GM21367 (cell line): ENCODE measurements around the gene EGR2.

Experiments used
- ATAC-seq: cut with Tn5 transposase; IDR thresholded peaks from one replicate; pipeline ENCODE4 v1.9.1; 2021; ENCODE audit not compliant: unreplicated experiment

The EGR2 gene

DNA sequence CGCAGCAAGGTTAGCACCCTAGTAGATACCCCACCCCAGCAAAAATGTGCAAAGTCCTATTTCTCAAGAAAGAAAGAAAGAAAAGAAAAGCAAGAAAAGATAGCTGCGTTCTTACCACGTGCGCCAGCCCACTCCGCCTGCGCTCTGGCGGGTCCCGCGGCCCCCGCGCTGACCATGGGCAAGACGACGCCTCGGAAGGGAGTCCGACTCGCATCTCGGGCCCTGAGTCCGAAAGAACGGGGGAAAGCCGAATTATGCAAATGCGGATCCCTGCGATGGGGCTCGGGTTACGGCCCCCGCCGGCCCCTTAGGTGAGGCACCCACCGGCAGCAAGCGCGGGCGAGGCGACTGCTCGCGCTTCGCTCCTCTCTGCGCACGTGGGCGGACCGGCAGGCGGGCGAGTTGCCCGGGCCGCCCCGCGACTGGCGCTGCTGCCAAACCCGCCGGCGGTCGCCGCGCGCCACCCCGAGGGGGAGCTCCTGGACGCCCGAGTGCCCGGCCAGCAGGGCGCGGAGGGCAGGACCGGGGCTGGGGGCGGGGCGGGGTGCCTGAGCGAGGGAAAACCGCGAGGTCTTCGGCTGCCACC, 2.4 kb upstream of the EGR2 start:
- no peak for ATAC-seq

- peak; percentile 32 for ATAC-seq
Measured at GRCh38 chr10:62817766-62818425, 1.7 kb upstream of the EGR2 start.

DNA sequence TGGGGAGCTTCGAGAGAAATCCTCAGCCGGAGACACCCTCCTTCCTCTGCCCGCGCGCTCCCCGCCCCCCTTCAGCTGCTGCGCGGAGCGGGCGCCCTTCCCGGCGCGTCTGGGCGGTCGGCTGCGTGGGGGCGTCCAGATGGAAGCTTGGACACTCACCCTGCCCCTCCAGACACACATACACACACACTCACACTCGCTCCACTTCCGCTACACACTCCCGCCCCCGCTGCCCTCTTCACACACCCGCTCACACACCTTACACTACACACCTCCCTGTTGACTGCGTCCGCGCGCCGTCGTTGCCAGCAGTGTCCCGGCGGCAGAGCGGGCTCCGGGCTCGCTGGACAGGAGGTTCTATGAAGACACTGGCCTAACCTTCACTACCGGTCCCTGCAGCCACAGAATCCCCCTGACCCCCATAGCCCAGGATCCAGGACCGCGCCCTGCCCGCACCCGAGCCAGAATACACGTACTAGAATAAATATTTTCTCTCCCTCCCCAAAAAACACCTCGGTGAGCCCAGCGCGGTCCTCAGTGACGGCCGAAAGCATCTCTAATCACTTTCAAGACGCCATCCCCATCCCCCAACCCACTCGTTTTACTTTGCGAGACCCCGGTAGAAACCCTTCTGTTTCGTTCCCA, 1.1 kb upstream of the EGR2 start:
- ATAC-seq, result peak; percentile 14

GRCh38 chr10:62816076-62816330, 163 bp downstream of the EGR2 start:
- ATAC-seq, result no peak

DNA sequence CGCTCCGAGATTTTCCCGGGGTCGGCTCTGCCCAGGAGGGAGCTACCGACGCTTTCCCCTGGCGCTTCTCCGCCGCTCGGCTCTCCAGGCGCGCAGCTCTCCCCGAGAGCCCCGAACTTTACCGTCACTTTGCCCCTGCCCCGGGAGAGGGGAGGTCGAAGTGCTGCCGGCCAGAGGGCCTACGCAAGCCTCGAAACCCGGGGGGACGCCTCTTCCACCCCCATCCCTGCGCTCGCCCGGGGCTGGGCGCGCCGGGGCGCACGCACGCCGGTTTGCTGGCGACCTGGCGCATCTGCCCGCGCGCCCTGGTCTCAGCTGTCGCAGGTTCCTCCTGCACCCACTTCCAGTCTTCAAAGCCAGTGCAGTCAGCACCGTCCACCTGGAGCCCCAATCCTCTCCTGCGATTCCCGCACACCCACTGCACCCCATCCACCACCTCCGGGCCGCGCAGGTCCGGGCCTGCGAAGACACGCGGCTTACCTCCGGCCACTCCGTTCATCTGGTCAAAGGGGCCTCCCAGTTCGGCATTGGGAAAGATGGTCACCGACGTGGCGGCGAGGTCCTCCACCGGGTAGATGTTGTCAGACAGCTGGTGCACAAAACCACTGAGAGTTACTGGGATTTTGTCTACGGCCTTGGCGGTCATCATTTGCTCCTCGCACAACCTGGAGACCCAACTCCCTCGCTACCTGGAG, 638 bp downstream of the EGR2 start:
- no peak for ATAC-seq

DNA sequence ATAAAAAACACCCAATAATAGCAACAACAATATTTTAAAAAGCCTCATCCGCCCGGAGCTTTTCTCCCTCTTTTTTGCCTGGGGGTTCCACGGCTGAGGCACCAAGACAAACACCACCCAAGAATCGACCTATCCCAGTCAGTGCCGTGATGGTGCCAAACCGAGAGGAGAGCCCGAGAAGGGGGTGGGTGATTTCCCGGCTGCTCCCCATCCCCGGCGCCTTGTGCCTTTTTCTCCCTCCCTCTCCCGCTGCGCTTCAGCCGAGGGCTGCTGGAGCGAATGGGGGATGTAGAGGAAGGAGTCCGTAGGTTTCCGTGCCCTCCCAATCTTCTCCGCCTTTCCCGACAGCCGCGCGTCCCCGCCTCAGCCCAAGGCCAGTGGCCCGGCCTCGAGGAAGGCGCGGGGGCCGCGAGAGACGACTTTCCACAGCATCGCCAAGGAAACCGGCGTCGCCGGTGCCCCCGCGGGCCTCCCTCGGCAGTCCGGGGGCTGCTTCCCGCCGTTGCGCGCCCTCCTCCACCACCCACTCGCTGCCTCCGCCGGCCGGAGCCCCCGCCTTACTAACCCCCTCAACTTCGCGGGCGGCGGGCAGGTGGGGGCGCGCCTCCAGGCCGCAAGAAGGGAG, 1.3 kb downstream of the EGR2 start:
- no peak for ATAC-seq

- no peak for ATAC-seq
Measured at GRCh38 chr10:62813981-62814380, 2.2 kb downstream of the EGR2 start.

DNA sequence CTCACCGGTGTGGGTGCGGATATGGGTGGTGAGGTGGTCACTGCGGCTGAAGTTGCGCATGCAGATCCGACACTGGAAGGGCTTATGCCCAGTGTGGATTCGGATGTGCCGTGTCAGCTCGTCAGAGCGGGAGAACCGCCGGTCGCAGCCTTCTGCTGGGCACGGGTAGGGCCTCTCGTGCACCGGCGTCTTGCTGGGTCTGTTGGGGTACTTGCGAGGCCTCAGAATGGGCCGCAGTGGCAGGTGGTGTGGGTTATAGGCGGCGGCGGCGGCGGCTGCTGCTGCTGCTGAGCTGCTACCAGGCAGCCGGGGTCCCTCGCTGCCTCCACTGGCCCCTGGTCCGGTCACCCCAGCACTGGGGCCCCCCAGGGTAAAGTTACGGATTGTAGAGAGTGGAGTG, 2.7 kb downstream of the EGR2 start:
- no peak for ATAC-seq

- ATAC-seq, result no peak
Measured at GRCh38 chr10:62812672-62813439, 3.3 kb downstream of the EGR2 start.

DNA sequence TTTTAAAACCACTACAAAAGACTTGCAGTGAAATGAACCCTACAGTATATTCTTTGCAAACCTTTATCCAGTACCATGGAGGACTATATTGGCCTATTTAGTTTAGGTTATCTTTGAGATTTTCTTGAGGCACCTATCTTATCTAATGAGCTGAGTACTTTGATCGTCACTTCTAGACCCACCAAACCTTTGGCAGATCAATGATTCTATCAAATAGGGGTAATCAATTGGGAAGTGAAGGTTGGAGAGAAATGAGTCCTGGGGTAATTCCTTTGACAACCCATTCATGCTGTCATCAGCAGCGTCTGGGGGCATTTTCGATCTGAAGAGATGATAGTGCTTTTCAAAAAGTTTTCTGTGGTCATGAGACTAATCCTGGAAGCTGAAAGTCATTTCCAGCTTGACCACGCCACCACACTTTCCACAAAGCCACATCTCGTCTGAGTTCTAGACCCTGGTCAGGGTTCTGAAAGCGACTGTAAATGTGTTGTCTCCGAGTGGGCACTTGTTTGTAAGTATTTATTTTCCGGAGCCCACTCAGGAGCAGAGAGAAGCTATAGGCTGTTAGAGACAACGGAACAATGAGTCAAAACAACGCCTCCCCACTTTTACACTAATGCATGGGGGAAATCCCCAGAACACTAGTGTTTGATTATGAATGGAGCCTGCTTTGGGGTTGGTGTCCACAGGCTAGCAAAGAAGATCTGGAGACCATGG, 4.8 kb downstream of the EGR2 start:
- ATAC-seq, result peak; percentile 28

GRCh38 chr10:62810156-62810902, 5.8 kb downstream of the EGR2 start:
- ATAC-seq, result no peak

DNA sequence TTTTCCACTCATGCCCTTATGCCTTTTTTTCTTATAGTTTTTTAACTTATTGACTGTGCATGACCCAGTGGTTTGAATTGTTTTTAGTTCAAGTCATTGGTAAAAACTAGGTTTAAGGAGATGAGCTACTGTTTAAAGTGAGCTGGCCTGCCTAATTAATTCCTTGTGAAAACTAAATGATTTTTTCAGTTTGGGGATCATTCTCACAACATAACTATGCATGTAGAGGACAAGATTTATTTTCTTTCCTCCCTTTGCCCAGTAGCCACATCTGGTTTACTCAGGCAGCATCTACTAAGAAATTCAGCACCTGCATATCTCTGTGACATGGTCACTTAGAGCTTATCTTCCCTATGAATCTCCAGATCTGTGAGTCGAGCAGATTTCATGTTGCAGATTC, 9.9 kb downstream of the EGR2 start:
- ATAC-seq, result no peak

DNA sequence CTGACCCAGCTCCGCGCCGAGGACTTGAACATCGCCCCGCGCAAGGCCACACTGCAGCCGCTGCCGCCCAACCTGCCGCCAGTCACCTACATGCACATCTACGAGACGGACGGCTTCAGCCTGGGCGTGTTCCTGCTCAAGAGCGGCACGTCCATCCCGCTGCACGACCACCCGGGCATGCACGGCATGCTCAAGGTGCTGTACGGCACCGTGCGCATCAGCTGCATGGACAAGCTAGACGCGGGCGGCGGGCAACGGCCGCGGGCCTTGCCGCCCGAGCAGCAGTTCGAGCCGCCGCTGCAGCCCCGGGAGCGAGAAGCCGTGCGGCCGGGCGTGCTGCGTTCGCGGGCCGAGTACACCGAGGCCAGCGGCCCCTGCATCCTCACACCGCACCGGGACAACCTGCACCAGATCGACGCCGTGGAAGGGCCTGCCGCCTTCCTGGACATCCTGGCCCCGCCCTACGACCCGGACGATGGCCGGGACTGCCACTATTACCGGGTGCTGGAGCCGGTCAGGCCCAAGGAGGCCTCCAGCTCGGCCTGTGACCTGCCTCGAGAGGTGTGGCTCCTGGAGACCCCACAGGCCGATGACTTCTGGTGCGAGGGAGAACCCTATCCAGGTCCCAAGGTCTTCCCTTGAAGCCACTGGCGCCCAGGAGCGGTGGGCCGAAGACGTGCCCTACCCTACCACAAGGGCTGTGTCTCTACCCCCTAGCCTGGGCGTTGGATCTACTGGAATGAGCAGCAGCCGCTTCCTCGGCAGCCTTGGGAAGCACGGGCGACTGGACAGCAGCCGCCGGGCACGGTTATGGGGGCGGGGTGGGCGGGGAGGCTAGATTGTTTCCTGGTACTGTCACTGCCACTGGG, 10.7 kb downstream of the EGR2 start:
- peak; percentile 10 for ATAC-seq

DNA sequence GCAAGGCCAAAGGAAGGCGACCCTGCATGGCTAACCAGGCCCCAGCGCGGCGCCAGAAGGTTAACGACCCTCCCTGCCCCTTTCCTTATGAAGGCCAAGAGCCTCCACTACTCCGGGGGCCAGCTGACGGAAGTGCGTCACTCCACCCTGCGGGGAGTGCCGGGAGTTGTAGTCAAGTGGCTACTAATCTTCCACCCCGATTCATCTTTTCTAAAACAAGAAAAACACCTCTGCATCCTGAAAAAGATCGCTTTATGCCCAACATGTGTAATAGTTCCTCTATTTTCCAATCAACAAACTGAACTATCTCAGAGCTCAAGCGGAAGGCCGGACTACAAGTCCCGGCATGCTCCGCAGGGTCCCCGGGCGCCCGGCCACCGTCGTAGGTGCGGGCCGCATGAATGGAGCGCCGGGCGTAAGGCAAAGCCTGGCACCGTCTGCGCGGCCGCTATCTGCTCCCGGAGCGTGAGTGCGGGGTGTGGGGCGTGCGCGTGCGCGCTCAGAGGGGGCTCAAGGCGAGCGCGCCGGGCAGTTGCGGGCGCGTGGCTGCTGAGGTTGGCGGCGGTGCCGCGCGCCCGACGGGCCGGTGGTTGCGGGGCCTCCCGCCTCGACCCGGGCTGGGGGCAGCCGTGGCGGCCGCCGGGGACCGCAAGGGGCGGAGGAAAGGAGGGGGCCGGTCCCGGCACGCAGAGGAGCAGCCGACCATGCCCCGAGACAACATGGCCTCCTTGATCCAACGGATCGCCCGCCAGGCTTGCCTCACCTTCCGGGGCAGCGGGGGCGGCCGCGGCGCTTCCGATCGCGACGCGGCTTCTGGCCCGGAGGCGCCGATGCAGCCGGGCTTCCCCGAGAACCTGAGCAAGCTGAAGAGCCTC, 11.6 kb downstream of the EGR2 start, which contains the start of gene ADO:
ADO (plus strand) TSS at position 365 of the 875 bp plus-strand sequence; CDS start at position 705, 340 bp downstream.
- ATAC-seq, result peak; percentile 85

GRCh38 chr10:62803724-62804355, 12.3 kb downstream of the EGR2 start:
- ATAC-seq, result no peak

DNA sequence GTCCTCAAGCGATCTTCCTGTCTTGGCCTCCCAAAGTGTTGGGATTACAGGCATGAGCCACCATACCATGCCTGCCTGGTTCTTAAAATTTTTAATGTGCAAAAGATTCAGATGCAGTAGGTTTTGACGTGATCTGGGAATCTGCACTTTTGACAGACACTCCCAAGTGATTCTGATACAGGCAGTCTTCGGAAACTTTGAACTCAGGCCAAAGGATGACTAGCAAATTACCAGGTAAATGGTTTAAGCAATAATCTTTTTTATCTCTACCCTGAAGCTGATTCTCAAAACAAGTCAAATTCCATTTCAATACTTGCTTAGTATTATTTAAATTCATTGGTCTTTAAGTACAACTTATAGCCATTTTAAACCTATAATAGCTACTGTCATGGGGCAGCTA, 14.3 kb downstream of the EGR2 start:
- ATAC-seq, result no peak

DNA sequence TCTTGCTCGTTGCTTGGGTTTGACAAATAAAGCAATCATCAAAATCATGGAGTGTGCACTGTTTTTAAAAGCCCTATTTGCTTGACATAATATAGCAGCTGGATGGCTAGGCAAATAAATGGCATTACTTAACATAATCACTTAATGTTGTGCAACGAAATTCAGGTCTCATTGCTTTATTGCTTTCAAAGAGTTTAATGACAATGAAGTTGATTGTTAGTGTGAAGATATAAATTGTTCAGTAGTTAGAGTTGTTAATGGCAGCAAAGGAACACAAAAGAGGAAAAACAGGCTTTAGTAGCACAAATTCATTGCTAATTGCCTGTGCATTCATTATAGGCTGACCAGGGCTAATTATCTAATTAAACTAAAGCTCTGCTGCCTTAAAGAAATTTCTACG, 19.3 kb downstream of the EGR2 start:
- ATAC-seq, result no peak
